GM15510 (cell line): ENCODE measurements around the gene TRIM59.

Experiments
- POLR2A ChIP-seq: IDR thresholded peaks from 3 replicates; pipeline ENCODE4 v1.6.1; 2011; ENCODE audit warnings: borderline replicate concordance; ENCODE audit not compliant: insufficient read length; ENCODE audit errors: extremely low read depth

Gene TRIM59

DNA sequence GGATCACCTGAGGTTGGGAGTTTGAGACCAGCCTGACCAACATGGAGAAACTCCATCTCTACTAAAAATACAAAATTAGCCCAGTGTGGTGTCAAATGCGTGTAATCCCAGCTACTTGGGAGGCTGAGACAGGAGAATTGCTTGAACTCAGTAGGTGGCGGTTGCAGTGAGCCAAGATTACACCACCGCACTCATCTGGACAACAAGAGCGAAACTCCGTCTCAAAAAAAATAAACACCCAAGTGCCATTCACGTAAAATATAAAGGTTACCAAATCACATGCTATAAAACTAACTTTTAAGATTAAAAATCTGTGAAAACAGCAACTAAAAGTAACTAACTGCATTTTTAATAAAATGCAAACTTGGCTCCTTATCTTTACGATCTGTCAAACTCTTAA, 8.9 kb downstream of the TRIM59 start:
- TF ChIP-seq POLR2A, result no peak

GRCh38 chr3:160437083-160437455, 12.5 kb downstream of the TRIM59 start:
- no peak for TF ChIP-seq POLR2A

- no peak for TF ChIP-seq POLR2A
These were observed 13.8 kb downstream of the TRIM59 start for GRCh38 chr3:160435747-160436146.

DNA sequence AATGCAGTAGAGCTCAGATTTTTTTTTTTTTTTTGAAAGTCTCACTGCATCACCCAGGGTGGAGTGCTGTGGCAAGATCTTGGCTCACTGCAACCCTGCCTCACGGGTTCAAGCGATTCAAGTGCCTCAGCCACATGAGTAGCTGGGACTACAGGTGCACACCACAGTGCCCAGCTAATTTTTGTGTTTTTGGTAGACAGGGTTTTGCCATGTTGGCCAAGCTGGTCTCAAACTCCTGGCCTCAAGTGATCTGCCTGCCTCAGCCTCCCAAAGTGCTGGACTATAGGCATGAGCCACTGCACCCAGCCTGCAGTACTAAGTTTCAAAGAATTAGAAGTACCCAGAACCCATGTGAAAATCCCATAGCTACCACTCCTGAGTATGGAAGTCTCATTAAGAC, 14.5 kb downstream of the TRIM59 start:
- TF ChIP-seq POLR2A, result no peak

- no peak for TF ChIP-seq POLR2A
These were observed 15.5 kb downstream of the TRIM59 start for GRCh38 chr3:160434071-160434470.

- no peak for TF ChIP-seq POLR2A
These were observed 21.7 kb downstream of the TRIM59 start for GRCh38 chr3:160427832-160428424.

GRCh38 chr3:160417311-160417710, 32.3 kb downstream of the TRIM59 start:
- no peak for TF ChIP-seq POLR2A

GRCh38 chr3:160413613-160414248, 35.9 kb downstream of the TRIM59 start:
- TF ChIP-seq POLR2A, result no peak

- TF ChIP-seq POLR2A, result no peak
These were observed 37.1 kb downstream of the TRIM59 start for GRCh38 chr3:160412477-160412876.

GRCh38 chr3:160409812-160410610, 39.6 kb downstream of the TRIM59 start:
- TF ChIP-seq POLR2A, result no peak

GRCh38 chr3:160403796-160404470, 45.7 kb downstream of the TRIM59 start:
- no peak for TF ChIP-seq POLR2A

DNA sequence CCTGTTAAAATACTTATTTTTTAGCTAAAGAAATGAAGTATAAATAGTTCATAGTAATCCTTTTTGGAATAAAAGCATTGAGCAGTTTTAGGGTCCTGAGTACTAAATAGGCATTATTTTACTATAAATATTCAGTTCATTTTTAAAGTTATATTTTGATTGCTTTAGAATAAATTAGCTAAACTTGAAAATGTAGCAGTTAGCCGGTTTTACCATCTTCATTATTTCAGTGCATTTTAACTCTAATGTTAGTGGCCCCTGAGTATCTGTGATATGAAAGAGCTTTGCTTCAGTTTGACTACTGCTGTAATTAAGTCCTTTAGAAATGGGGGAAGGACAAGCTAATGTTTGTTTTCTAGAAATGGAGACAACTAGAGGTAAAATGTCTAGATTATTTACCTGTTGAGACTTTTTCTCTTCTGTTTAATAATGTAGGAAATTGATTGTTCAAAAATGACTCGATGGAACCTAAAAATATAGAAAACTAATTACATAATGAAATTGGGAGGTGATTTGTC, 46.5 kb downstream of the TRIM59 start:
- no peak for TF ChIP-seq POLR2A

DNA sequence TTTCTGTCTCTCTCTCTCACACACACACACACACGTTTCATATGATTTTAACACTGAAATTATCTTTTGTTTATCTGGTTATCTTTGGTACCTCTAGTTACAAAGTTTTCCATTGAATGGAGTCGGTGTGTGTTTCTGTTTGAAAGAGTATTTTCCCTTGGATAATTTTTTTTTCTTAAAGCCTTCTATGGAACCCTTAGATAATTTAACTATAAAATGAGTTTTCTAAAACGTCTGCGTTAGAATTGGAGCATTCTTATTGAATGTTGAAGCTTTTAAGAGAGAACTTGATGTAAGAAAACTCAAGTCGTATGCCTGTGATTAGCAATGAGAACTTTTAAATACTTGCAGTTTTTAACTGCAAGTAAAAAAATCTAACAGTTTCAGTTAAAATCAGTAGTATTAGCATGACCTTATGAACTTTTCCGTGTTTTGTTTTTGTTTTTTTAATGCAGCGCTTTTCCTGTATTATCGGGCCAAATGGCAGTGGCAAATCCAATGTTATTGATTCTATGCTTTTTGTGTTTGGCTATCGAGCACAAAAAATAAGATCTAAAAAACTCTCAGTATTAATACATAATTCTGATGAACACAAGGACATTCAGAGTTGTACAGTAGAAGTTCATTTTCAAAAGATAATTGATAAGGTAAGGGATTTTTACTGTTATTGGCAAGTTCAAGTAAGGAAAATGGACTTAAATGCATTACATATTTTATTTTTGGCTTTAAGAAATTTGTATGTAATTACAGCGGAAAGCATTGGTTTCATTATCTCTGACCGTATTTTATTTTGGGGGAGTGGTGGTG, 47.2 kb downstream of the TRIM59 start:
- no peak for TF ChIP-seq POLR2A
